ENCODE measurements around the gene RNF224.
"Not testable (repeated sequence)": the region's sequence is repeated elsewhere in the genome, so short reads cannot be mapped to it uniquely, and the experiment has no call there.

RNF224 gene

DNA sequence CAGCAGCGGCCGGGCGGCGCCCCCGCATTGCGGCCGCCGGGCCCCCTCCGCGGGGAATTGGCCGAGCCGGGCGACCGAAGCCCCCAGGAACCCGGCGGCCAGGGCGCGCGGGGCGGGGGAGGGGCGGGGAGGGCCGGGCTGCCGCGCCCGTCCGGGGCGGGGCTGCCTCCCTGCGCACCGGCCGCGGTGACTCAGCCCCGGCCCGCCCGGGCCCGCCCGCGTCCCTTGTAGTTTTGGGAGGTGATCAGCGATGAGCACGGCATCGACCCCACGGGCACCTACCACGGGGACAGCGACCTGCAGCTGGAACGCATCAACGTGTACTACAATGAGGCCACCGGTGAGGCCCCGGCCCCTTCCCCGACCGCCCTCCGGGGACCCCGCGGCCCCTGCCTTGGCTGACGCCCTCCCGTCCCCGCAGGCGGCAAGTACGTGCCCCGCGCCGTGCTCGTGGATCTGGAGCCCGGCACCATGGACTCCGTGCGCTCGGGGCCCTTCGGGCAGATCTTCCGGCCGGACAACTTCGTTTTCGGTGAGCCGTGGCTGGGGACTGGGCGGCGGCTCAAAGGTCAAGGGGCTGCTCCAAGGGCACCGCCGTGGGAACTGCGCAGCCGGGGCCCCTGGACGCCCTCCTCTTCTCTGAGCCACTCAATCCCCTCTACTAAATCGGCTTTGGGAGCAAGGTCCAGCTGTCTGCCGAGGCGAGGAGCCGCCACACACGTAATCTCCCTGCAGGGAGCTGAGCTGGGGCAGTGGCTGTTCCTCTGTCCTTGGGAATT, 14.4 kb downstream of the RNF224 start:
- no peak for DNase-seq

DNA sequence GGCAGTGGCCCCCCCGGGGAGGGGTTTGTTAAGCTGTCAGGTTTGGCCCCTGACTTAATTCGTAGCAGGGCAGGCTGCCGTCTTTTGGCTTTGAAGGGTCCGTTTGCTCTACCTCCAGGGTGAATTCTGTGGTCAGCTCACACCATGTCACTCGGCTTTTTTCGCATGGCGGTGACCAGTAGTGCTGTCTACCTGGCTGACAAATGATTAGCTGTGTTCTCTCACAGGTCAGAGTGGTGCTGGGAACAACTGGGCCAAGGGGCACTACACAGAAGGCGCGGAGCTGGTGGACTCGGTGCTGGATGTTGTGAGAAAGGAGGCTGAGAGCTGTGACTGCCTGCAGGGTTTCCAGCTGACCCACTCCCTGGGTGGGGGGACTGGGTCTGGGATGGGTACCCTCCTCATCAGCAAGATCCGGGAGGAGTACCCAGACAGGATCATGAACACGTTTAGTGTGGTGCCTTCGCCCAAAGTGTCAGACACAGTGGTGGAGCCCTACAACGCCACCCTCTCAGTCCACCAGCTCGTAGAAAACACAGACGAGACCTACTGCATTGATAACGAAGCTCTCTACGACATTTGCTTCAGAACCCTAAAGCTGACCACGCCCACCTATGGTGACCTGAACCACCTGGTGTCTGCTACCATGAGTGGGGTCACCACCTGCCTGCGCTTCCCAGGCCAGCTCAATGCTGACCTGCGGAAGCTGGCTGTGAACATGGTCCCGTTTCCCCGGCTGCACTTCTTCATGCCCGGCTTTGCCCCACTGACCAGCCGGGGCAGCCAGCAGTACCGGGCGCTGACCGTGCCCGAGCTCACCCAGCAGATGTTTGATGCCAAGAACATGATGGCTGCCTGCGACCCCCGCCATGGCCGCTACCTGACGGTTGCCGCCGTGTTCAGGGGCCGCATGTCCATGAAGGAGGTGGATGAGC, 15.2 kb downstream of the RNF224 start:
- DNase-seq: no peak

DNA sequence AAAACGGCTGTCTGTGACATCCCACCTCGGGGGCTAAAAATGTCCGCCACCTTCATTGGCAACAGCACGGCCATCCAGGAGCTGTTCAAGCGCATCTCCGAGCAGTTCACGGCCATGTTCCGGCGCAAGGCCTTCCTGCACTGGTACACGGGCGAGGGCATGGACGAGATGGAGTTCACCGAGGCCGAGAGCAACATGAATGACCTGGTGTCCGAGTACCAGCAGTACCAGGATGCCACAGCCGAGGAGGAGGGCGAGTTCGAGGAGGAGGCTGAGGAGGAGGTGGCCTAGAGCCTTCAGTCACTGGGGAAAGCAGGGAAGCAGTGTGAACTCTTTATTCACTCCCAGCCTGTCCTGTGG, 15.9 kb downstream of the RNF224 start:
- not testable (repeated sequence) for DNase-seq

DNA sequence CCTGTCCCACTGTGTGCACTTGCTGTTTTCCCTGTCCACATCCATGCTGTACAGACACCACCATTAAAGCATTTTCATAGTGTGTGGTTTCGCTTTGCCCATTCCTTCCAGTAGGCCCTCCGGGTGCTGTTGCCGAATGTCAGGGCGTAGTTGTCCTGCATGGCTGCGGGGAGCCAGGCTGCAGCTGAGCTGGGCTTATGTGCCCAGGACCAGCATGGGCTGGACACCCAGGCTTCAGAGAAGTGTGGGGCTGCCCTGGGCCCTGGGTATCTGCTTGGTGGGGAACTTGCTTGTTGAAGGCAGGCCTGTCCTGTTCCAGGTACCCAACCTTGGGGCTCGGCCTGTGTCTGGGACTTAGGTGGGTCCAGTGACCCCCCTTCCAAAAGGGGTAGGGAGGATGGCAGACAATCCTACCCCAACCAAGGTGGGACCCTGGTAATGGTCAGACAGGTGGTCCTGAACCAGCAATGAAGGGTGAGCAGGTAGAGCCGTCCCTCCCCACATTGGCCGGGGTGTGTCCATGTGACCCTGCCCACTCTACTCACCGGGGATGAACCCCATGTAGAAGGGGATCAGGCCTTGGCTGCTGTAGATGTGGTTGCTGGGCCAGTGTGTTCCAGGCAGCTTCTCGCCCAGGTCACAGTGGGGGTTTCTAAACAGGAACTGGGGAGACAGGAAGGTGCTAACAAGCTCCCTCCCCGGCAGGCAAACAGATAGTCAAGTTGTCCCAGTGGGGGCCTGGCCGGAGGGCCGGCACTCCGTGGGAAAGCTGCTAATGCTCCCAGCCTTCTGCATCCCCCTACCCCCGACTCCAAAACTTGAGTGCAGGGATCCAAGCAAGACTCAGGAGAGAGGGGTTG, 16.6 kb downstream of the RNF224 start:
- DNase-seq: no peak

DNA sequence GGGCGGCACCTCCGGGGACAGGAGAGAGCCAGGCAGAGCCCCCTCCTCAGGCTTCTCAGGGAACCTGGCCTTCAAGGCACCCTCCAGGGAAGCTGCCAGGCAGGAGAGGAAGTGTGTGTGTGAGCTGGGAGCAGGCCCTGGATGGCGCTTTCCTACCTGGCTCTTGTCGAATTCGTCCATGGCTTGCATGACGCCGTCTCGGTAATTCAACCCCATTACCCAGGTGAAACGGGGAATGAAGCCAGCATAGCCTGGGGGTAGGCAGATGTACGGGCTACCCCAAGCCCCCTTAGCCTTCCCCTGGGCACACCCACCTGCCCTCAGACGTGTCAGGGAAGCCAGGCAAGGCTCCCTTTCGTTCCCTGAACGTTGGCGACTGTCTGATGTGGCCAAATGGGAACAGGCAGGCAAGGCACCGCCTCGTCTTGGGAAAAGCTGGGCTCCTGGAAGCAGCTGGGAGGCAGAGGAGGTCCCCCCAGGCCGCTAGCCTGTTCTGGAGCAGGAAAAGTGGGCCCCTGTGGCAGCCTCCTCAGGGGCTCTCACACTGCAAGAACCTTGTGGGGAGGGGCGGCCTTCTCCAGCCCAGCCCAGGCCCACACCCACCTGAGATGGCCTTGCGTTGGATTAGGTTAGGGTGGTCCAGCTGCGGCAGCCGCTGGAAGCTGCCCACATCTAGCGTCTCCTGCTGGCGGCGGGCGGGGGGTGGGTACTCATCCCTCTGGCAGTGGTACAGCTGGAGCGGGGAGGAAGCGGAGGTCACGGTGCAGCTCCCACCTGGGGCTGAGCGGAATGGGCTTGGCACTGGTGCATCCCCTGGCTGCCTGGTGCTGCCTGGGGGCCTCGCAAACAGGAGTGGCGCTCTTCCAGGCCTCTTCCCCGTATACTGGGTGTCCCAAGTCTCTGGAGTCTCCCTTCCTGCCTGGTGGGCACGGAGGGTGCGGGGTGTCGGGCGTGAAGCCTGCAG, 17.5 kb downstream of the RNF224 start:
- no peak for DNase-seq

DNA sequence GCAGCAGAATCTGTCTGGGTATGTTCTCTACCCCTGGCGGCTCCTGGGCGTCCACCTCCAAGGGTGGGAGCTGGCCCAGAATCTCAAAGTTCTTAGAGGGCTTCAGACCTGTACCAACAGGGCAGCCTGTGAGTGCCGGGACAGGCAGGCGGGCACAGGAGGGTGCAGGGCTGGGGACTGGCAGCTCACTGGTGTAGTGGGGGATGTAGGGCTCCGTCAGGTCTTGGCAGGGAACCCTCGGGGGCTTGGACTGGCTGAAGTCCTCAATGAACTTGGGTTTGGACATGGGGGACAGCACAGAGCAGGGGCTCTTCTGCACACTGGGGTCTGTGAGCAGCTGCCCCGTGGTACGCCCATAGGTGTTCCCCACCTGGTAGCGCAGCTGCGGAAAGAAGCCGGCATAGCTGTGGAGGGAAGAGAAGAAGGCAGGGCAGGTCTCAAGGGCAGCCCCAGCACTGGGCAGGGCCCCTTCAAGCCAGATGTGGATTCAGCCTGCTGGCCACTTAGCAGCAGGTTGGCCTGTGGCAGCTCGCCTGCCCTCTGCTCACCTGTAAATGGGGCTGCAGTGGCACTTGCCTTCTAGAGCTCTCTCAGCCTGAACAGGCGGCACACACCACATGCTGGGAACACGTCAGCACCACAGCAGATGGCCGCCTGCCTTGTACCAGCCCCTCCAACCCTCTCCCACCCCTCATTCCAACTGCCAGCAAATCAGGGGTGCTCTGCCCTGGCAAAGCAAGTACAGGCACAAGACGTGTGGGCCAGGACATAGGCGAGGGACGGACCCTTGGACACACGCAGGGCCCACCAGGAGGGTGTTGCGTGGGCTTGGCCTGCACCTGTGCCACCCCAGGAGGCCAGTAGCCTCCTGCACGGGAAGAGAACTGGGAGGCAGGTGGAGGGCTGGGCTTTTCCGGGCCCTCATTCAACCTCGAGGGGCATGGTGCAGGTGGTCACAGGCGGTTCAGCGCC, 18.4 kb downstream of the RNF224 start:
- DNase-seq: no peak

DNA sequence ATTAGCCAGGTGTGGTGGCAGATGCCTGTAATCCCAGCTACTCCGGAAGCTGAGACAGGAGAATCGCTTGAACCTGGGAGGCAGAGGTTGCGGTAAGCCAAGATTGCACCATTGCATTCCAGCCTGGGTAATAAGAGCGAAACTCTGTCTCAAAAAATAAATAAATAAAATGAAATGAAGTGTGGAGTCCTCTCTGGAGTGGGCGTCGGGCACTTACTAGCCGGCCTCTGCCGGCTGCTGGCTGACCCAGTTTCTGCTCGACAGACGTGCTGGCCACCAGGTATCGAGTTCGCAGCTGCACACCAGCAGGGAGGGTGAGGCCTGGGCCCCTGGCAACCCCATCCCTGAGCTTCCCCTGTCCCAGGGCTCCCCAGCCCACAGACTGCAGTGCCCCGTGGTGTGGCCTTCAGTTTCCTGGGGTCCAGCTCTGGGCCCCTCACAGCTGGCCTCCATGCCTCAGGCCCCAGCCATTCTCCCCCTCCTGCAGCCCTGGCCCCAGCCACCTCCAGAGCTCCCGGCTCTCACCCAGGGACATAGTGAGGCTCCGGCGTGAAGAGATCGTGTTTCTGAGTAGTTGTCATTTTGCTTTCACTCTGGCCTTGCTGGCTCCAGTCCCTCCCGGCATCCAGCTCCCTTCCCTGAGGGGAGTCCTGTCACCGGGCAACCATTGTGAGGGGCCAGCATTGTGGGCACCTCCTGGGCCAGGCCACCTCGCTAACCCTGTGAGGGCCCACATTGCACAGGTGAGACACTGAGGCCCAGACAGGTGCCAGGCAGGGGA, 20.0 kb downstream of the RNF224 start:
- DNase-seq: peak; percentile 33

DNA sequence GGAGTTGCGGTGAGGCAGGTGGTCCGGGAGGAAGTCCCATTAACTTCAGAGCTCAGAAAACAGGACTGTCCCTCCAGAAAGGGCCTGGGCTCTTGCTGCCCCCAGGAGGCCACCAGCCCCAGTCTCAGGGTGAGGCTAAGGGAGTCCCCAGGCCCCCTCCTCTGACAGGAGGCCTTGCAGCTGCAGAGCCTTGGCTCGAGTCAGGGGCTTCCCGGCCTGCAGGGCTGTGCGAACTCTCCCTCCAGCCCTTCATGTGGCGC, 20.5 kb downstream of the RNF224 start:
- DNase-seq: no peak

DNA sequence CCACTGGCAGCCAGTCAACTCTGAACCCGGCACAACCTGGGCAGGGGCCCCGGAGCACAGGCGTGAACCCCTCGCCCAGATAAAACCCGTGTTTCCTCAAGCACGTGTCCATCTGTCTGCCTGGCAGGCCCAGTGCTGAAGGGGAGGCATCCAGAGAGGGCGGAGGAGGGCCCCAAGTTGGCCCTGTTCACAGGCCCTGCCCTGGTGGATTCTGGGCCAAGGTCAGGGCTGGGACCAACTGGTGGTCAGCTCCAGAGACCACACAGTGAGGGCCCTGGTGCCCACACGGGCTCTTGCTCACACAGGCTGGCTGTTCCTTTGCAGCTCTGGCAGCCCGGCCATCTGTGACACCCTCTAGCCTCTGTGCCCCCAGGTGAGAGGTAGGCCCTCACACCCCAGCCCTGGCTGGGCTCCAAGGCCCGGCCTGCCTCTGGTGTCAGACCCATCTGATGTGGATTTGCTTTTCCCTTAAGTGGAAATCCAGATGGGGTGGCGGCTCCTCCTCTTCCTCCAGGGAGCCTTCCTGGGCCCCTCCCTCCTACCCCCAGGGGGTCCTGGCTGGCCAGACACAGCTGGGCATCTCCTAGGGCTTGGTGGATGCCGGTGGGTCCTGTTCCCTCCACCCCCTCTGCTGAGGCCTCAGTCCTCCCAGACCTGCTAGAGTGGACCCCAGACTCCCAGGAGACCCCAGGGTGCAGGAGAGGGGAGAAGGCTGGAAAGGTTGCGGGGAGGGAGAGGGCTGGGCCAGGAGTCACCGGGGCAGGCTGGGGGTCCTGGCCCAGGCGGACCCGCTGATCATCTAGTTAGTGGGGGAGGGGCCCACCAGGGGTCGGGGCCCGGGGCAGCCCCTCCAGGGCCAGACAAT, 23.3 kb downstream of the RNF224 start:
- no peak for DNase-seq

DNA sequence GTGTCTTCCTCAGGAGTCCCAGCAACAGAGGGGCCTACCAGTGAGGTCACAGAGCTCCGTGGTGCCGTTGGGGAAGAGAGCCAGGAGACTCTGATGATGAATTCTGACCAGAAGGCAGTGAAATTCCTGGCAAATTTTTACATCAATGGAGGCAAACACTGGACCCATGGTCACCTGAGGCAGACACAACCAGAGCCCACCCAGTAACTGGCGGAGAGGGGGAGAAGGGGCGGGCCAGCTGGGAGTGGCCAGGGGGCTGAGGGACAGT, 23.8 kb downstream of the RNF224 start, which contains the start of gene STPG3:
Gene STPG3, plus strand, starts transcription at position 93 of the 268 bp plus-strand sequence. Its CDS starts 1 bp downstream, at position 94.
- DNase-seq: no peak

DNA sequence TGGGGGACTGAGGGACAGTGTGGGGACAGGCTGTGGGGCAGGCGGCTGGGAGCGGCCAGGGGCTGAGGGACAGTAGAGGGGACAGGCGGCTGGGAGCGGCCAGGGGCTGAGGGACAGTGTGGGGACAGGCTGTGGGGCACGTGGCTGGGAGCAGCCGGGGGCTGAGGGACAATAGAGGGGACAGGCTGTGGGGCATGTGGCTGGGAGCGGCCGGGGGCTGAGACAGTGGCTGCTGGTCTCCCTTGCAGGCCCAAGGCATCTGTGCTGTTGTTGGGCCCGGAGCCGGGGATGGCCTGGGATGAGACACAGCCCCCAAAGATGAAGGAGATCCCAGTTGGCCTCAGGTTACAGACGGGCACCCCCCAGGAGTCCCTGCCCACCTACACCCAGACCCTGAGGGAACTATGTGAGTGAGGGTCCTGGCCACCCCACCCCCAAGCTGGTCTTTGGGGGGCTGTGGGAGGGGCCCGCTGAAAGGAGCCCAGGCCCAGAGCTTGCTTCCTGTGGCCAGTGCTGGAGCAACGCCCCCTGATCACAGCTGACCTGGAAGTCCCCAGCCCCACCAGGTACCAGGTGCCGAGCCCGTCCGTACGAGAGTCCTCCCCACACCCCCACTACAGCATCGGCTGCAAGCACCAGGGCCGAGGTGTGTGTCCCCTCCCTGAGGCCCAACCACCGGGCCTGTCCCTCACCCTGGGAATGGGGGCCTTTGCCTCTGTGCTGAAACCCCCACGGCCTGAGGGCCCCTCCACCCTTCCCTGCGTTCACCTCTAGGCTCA, 24.4 kb downstream of the RNF224 start:
- DNase-seq: no peak

DNA sequence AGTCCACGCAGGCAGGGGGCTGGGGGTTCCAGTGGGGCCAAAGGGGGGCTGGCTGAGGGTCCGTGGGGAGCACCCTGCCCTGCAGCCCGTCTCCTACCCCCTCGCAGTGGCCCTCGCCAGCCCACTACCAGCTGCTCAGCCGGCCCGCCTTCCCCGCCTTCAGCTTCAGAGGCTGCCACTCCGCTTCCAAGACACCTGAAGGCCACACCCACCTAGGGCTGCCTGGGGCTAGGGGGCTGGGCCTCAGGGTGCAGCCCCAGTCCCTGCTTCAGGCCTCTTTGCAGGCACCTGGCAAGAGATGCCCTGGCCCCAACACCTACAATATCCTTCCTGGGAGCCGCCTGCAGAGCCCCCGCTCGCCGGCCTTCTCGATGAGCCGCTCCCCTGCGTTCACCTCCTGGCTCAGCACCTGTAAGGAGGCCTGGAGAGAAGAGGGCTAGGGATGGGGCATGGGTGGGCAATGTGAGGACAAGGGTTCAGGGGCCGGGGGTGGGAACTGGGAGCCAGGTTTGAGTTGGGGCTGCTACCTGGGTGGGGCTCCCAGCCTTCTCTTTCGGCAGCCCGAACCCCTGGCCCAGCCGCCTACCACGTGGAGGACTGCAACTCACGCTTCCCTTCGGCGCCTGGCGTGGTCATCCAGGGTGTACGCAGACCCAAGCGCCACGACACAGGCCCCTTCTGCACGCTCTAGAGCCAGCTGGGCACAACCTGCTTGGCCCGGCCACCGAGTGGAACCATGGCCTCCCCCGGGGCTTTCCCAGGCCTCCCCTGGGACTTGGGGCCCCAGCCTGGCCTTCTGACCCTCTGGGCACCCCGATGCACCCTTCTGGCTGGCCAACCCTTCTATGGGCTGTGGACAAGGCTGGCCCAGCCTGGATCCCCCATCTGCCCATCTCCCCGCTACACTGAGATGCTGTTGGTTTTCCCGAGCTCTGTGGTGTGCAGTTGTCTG, 25.5 kb downstream of the RNF224 start:
- DNase-seq: peak; percentile 75

DNA sequence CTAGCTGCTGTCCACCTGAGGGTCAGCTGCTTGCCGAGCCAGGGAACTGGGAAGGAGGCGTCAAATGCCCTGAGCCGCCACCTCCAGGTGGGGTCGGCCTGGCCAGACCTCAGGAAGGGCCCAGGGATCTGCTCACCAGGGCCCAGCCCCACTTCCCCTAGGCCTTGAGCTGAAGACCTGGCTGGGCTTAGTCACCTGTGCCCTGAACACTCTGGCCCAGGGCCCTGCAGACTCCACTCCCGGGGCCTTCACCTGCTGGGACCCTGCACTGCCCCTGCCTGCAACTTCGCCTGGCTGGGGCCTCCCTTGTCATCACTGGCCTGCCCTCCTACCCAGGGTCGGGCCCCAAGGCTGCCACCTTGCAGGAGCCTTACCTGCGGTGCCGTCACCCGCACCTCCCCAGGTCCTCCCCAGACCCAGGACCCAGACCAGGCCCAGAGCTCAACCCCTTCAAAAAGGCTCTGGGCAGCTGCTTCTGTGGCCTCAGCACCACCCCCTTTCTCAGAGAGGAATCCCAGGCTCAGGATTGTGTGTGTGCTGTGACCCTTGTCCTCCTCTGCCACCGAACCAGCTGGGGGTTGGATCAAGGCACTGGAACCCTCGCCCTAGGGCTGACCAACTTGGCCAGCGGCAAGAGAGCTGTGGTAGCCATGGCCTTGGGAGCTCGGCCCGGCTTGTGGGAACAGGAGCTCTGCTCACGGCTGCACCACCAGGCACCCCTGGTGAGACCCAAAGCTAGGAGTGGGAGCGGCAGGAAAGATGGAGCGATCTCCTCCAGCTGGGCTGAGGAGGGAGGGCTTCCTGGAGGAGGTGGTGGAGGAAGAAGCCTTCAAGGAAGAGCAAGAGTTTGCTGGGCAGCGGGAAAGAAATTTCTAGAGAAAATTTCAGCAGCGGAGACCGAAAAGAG, 26.7 kb downstream of the RNF224 start:
- DNase-seq: no peak

DNA sequence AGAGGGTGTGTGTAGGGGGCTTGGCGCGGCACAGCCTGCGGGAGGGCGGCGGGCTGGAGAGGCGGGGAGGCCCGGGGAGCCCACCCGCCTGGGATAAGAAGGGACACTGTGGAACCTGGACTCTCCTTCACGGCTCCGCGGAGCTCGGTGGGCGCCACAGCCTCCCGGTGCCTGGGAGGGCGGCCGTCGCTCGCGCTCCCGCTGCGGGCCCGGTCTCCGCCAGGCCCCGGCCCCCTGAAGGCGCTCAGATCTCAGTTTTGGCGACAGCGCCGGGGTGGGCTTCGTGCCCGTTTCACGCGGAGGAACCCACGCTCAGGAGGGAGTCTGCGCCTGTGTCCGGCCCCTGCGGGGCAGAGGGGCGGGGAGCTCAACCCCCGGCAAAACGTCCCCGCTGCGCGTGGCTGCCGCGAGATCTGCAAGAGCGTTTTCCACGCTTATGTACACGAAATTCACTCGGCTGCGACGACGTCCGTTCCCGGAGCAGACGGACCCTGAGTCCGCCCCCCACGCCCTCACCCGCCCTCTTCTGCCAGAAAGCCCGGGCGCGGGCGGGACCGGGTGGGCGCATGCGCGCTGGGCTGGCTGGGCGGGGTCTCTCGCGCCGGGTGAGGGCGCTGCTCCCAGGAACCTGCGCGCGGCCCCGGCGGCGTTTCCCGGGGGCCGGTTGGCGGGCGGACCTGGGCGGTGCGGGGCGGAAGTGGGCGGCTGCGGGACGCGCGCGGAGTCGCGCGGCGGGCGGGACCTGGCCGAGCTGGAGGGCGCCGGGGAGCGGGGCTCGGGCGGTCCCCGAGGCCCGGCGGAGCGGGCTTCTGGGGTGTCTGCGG, 27.5 kb downstream of the RNF224 start, which contains the start of gene NELFB:
Gene NELFB, plus strand, starts transcription at position 704 of the 824 bp plus-strand sequence.
- peak; percentile 84 for DNase-seq

Measured in NCI-H510A treated with DMSO at 0.1 percent for 48 hours (cell line).